Measurements from ENCODE around the gene NAT16. TPM values are rescaled to one million over a fixed set of nuclear protein-coding genes. Genes with fewer than 3 reads are reported as not detected.

The NAT16 gene
- total and polyA plus RNA-seq, 10 donors, result not detected

GRCh38 chr7:101202603-101202918, 22.5 kb upstream of the NAT16 start:
- H3K4me3 ChIP-seq, result peak overlapping the region in 1 of 8 donors; percentile 53
- intact Hi-C loops (cut with DNase I; ENCODE audit: low total_unique reads), result no loop called here
- H3K27me3 ChIP-seq (replicated peaks in 1 of 7), result peaks cover 4 to 58% (median 25%) of the 10 kb centered on the region in 7 donors
- peaks cover 0 to 20% (median 12%) of the 10 kb centered on the region in 6 donors for H3K36me3 ChIP-seq
- H3K4me1 ChIP-seq, result peaks cover 0 to 41% (median 26%) of the 10 kb centered on the region in 6 donors
- TF ChIP-seq POLR2A (IDR thresholded peaks at IDR 0.05) (no peak), CTCF (IDR thresholded peaks at IDR 0.05 in 8 of 11, conservative IDR thresholded peaks at IDR 0.05 in 3 of 11) (no peak), POLR2AphosphoS5 (IDR thresholded peaks at IDR 0.05) (no peak)
- no peak for DNase-seq
- 83 to 92% (median 86%) methylated on average over 5 of the region's 5 CpGs for WGBS, 5 donors
- no peak overlapping the region for H3K27ac ChIP-seq
- no peaks in the 10 kb centered on the region for H3K9me3 ChIP-seq

- intact Hi-C loops (cut with DNase I; ENCODE audit: low total_unique reads), result no loop called here
- WGBS, 5 donors, result 9 to 17% (median 11%) methylated on average over 31 to 75 of the region's 75 CpGs
- peaks cover 0 to 41% (median 26%) of the 10 kb centered on the region in 6 donors for H3K4me1 ChIP-seq
- H3K27me3 ChIP-seq (replicated peaks in 1 of 7), result peaks cover 4 to 58% (median 25%) of the 10 kb centered on the region in 7 donors
- H3K4me3 ChIP-seq, result peak overlapping the region in 6 of 8 donors; percentile 5 to 53 (median 19)
- H3K9me3 ChIP-seq, result no peaks in the 10 kb centered on the region
- H3K27ac ChIP-seq, result no peak overlapping the region
- peaks cover 0 to 14% (median 10%) of the 10 kb centered on the region in 6 donors for H3K36me3 ChIP-seq
- no peak for DNase-seq
- TF ChIP-seq POLR2AphosphoS5 (IDR thresholded peaks at IDR 0.05), result peak in 2 of 3 donors; percentile 13 to 45
- TF ChIP-seq POLR2A (IDR thresholded peaks at IDR 0.05), result no peak
- TF ChIP-seq CTCF (IDR thresholded peaks at IDR 0.05 in 8 of 11, conservative IDR thresholded peaks at IDR 0.05 in 3 of 11), result no peak
Measured at GRCh38 chr7:101201695-101202602, 21.9 kb upstream of the NAT16 start.

- peak within 1 kb of the TSS in 6 of 8 donors; percentile 5 to 53 (median 19) for H3K4me3 ChIP-seq
- 33 to 41% (median 34%) methylated on average over 19 to 21 of the region's 21 CpGs for WGBS, 5 donors
- H3K4me1 ChIP-seq, result peaks cover 0 to 41% (median 26%) of the 10 kb centered on the region in 6 donors
- H3K9me3 ChIP-seq, result no peaks in the 10 kb centered on the region
- H3K27me3 ChIP-seq (replicated peaks in 1 of 7), result peaks cover 4 to 62% (median 25%) of the 10 kb centered on the region in 7 donors
- H3K36me3 ChIP-seq, result peaks cover 0 to 5% (median 2%) of the 10 kb centered on the region in 6 donors
- intact Hi-C loops (cut with DNase I; ENCODE audit: low total_unique reads), result no loop called here
- DNase-seq, result no peak
- no peak within 1 kb of the TSS for H3K27ac ChIP-seq
- no peak for TF ChIP-seq CTCF (IDR thresholded peaks at IDR 0.05 in 8 of 11, conservative IDR thresholded peaks at IDR 0.05 in 3 of 11)
- TF ChIP-seq POLR2AphosphoS5 (IDR thresholded peaks at IDR 0.05), result no peak
- TF ChIP-seq POLR2A (IDR thresholded peaks at IDR 0.05), result no peak
Measured at GRCh38 chr7:101200862-101201599, 20.9 kb upstream of the NAT16 start, which contains the start of gene MOGAT3. MOGAT3 (minus strand) TSS chr7:101201036; CDS start chr7:101200854, 182 bp downstream.
